PFSK-1 (cell line): ENCODE measurements around the gene F12.

Source experiments
- FOXP2 ChIP-seq: optimal IDR thresholded peaks from 2 replicates; pipeline ENCODE3; 2011; ENCODE audit warnings: borderline replicate concordance, control low read depth, inconsistent platforms; ENCODE audit not compliant: insufficient read depth; ENCODE audit errors: extremely low read length, extremely low read depth
- POLR2AphosphoS5 ChIP-seq: IDR thresholded peaks from 2 replicates; pipeline ENCODE4 v1.6.1; 2012; ENCODE audit warnings: low read depth, mild to moderate bottlenecking, control low read depth, low read length, moderate library complexity
- SIN3A ChIP-seq: IDR thresholded peaks from 2 replicates; pipeline ENCODE4 v1.6.1; 2012; ENCODE audit warnings: mild to moderate bottlenecking, low read length, moderate library complexity, borderline replicate concordance; ENCODE audit not compliant: insufficient read depth
- TAF1 ChIP-seq: IDR thresholded peaks from 2 replicates; pipeline ENCODE4 v1.6.1; 2012; ENCODE audit warnings: low read length, control low read depth, borderline replicate concordance; ENCODE audit not compliant: insufficient read depth
- TF ChIP-seq, protein P1 (sequence below), 2 experiments: IDR thresholded peaks; 2 replicates each; pipeline versions ENCODE4 v1.6.1 to v1.8.0; 2011 to 2012; ENCODE audit warnings: low read depth in 2 of 2, low read length in 2 of 2, control low read depth in 1 of 2, inconsistent platforms in 1 of 2, mild to moderate bottlenecking in 1 of 2, moderate library complexity in 1 of 2; ENCODE audit not compliant: insufficient read depth in 1 of 2

Gene F12

DNA sequence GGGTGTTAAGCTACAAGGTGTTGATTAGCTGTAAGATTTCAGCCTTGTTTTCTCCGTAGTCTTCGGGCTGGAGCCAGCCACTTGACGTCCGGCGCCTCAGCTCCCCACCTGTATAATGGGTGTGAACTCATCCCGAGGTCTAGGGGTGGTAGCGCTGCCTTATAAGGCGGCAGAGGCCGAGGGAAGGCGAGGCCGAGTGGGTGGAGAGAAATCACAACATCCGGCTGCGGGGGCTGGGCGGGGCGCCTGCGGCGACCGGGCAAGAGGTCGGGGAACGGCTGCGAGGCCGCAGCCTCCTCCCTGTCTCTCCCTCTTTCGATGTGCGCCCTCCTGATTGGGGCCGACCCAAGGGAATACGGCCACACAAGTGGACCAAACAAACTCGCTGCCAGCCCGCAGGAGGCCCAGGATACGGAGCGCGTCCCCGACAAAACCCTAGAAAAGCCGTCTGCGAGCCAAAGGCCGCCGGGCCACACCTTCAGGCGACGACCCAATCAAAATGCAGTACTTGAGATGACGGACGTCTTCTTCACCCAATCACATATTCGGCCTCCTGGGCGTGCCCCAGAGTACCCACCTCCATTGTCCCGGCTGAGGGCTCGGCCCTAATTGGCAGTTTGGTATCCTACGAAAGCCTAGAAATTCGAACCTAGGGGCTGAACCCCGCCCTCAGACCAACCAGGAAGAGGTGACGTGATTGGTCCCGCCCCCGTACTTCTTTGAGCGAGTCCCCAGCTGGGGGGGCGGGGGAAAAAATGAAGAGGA is 16.6 kb upstream of the F12 start:
- TF ChIP-seq, protein P1, sequence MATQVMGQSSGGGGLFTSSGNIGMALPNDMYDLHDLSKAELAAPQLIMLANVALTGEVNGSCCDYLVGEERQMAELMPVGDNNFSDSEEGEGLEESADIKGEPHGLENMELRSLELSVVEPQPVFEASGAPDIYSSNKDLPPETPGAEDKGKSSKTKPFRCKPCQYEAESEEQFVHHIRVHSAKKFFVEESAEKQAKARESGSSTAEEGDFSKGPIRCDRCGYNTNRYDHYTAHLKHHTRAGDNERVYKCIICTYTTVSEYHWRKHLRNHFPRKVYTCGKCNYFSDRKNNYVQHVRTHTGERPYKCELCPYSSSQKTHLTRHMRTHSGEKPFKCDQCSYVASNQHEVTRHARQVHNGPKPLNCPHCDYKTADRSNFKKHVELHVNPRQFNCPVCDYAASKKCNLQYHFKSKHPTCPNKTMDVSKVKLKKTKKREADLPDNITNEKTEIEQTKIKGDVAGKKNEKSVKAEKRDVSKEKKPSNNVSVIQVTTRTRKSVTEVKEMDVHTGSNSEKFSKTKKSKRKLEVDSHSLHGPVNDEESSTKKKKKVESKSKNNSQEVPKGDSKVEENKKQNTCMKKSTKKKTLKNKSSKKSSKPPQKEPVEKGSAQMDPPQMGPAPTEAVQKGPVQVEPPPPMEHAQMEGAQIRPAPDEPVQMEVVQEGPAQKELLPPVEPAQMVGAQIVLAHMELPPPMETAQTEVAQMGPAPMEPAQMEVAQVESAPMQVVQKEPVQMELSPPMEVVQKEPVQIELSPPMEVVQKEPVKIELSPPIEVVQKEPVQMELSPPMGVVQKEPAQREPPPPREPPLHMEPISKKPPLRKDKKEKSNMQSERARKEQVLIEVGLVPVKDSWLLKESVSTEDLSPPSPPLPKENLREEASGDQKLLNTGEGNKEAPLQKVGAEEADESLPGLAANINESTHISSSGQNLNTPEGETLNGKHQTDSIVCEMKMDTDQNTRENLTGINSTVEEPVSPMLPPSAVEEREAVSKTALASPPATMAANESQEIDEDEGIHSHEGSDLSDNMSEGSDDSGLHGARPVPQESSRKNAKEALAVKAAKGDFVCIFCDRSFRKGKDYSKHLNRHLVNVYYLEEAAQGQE (IDR thresholded peaks at IDR 0.05; ENCODE audit: insufficient read depth in 1 of 2, low read depth in 2 of 2, low read length in 2 of 2), result no peak
- TF ChIP-seq FOXP2, result peak; percentile 67
- TF ChIP-seq SIN3A, result peak; percentile 77; the same call in 1 of the 2 replicates
- 0 out of 2 replicates have a peak, but pooled peaks have one; percentile 15 for TF ChIP-seq TAF1
- peak; percentile 78 for TF ChIP-seq POLR2AphosphoS5

DNA sequence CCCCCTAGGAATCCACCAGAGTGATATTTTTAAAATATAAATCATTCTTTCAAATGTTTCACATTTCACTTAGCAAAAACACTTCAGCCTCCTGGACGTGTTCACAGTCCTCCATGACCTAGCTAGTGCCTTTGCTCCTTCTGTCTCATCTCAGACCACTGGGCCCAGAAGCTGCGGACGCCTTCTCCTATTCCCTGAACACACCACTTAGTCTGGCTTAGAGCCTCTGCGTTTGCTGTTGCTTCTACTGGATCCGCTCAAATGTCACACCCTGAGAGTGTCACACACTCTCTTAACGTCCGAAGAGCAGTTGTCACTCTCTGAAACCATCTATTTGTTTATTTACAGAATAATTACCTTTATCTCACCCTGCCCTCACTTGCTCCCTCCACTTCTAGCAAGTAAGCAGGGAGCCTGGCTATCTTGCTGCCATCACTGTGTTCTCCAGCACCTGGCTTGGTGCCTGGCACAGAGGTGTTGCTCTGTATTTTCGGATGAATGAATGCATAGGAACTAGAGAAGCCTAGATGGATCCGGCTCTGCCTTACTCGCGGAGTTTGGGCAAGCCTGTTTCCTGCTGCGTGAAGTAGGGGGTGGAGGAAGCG is 15.9 kb upstream of the F12 start:
- no peak for TF ChIP-seq TAF1
- TF ChIP-seq, protein P1 (IDR thresholded peaks at IDR 0.05; ENCODE audit: insufficient read depth in 1 of 2, low read depth in 2 of 2, low read length in 2 of 2), result no peak
- no peak for TF ChIP-seq POLR2AphosphoS5
- no peak for TF ChIP-seq SIN3A
- TF ChIP-seq FOXP2, result no peak

DNA sequence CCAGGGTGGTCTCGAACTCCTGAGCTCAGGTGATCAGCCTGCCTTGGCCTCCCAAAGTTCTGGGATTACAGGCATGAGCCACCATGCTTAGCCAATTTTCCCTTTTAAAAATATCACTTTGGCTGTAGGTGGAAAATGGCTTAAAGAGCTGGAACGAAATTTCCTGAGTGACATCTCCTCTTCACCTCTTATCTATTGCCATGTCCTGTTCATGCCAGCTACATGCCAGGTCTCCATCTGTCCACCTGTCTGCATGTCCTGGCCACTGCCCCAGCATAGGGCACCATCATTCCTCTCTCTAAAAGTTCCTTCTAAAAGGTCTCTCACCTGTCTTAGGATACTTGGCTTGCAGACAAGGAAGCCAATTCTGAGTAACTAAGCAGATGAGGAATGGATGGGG is 14.3 kb upstream of the F12 start:
- TF ChIP-seq, protein P1 (IDR thresholded peaks at IDR 0.05; ENCODE audit: insufficient read depth in 1 of 2, low read depth in 2 of 2, low read length in 2 of 2), result no peak
- TF ChIP-seq SIN3A (no peak), FOXP2 (no peak), TAF1 (no peak), POLR2AphosphoS5 (no peak)

DNA sequence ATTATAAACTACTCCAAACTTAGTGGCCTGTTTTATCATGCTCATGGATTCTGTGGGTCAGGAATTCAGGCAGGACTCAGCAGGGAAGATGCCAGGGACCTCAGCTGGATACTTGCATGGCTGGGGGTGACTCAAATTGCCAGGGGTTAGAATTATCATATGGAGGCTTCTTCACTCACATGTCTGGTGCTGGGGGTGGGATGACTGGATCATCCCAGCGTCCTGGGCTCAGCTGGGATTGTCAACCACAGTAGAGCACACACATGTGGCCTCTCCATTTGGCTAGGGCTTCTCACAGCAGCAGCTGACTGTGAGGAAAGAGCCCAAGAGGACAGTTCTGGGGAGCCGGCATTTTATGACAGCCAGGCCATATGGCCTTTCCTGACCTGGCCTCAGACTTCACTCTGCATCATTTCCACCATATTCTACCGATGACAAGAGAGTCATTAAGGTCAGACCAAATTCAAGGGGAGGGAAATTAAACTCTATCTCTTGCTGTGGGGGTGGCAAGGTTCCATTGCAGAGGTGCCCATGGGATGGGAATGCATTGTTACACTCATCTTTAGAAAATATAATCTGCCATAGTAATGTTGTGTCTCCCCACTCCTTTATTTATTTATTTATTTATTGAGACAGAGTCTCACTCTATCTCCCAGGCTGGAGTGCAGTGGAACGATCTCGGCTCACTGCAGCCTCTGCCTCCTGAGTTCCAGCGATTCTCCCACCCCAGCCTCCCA is 11.9 kb upstream of the F12 start:
- TF ChIP-seq, protein P1 (IDR thresholded peaks at IDR 0.05; ENCODE audit: insufficient read depth in 1 of 2, low read depth in 2 of 2, low read length in 2 of 2), result no peak
- no peak for TF ChIP-seq FOXP2
- no peak for TF ChIP-seq TAF1
- TF ChIP-seq POLR2AphosphoS5, result no peak
- TF ChIP-seq SIN3A, result no peak
